GM13976 (cell line): ENCODE results near the gene TMEM182.

ENCODE experiments used
- DNase-seq: peaks from one replicate; pipeline ENCODE4 v3.0.0; 2012; ENCODE audit warnings: low spot score
- CTCF ChIP-seq: IDR thresholded peaks from 2 replicates; pipeline ENCODE4 v1.5.1; 2012; ENCODE audit warnings: borderline replicate concordance, mild to moderate bottlenecking; ENCODE audit not compliant: insufficient read depth; ENCODE audit errors: extremely low read depth, missing control alignments, control extremely low read depth
- in situ Hi-C: fragments of 300-500 bp; cut with MboI; formaldehyde crosslinking; loops from one replicate; pipeline ENCODE4 v1.12.0; 2022; ENCODE audit warnings: low sequenced_read_pairs, mixed read lengths, inconsistent platforms; ENCODE audit not compliant: unreplicated experiment

Gene TMEM182

GRCh38 chr2:102803041-102803896 lies 41.4 kb downstream of the TMEM182 start:
- in situ Hi-C loops: no loop called here
- no peak for TF ChIP-seq CTCF
- DNase-seq: no peak

GRCh38 chr2:102803897-102804217 lies 42.0 kb downstream of the TMEM182 start:
- in situ Hi-C loops: no loop called here
- TF ChIP-seq CTCF: no peak
- no peak for DNase-seq

GRCh38 chr2:102806250-102806837 lies 44.5 kb downstream of the TMEM182 start:
- peak; percentile 69 for TF ChIP-seq CTCF
- peak; percentile 70 for DNase-seq
- in situ Hi-C loops: no loop called here

GRCh38 chr2:102809291-102810189 lies 47.7 kb downstream of the TMEM182 start:
- in situ Hi-C loops: no loop called here
- TF ChIP-seq CTCF: no peak
- DNase-seq: no peak

GRCh38 chr2:102815285-102815684 lies 53.5 kb downstream of the TMEM182 start:
- DNase-seq: no peak
- TF ChIP-seq CTCF: no peak
- in situ Hi-C loops: no loop called here

GRCh38 chr2:102826904-102827303 lies 65.1 kb downstream of the TMEM182 start:
- TF ChIP-seq CTCF: no peak
- DNase-seq: no peak
- in situ Hi-C loops: no loop called here
